ENCODE measurements around the gene CNTNAP2.

DNA sequence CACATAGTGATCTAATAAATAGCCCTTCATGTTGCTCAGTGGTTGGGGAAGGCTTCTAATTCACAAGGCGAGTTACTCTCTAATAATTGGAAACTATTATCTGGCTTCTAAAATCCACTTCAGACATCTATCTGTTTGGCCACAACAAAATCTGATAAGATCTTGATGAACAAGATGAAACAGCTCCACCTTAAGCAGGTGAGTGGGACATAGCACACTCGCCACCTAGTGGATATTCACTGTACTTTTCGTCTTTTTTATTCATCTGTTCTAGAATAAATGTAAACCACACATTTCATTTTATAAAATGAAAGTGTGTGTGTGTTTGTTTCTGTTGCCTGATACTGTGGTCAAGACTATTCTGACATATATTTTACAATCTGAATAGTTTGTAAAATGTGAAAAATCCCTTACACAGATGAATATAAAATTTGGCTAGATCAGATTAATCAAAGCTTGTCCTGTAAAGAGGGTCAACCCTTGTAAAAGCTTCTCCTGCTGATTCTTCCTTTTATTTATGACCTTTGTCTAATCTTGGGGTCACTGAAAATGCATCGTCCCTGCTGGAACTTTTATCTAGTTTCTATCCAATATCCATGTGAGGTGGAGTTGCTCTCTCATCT, 26.5 kb upstream of the CNTNAP2 start:
- no peak for TF ChIP-seq POLR2A (IDR thresholded peaks at IDR 0.05)
- TF ChIP-seq, protein P1, sequence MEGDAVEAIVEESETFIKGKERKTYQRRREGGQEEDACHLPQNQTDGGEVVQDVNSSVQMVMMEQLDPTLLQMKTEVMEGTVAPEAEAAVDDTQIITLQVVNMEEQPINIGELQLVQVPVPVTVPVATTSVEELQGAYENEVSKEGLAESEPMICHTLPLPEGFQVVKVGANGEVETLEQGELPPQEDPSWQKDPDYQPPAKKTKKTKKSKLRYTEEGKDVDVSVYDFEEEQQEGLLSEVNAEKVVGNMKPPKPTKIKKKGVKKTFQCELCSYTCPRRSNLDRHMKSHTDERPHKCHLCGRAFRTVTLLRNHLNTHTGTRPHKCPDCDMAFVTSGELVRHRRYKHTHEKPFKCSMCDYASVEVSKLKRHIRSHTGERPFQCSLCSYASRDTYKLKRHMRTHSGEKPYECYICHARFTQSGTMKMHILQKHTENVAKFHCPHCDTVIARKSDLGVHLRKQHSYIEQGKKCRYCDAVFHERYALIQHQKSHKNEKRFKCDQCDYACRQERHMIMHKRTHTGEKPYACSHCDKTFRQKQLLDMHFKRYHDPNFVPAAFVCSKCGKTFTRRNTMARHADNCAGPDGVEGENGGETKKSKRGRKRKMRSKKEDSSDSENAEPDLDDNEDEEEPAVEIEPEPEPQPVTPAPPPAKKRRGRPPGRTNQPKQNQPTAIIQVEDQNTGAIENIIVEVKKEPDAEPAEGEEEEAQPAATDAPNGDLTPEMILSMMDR (IDR thresholded peaks at IDR 0.05), result peak in 5 of 7 experiments; percentile 10 to 68 (median 52)
- no peak for TF ChIP-seq POLR2AphosphoS5 (IDR thresholded peaks at IDR 0.05)

Data from stomach (tissue), 4 donors.